Lower lobe of right lung (tissue), 2 donors: ENCODE measurements around the gene LAMB3. TPM values are rescaled to one million over a fixed set of nuclear protein-coding genes. Genes with fewer than 3 reads are reported as not detected.

Experiments
- ATAC-seq, 2 donors: fragments of 200-7000 bp; cut with Tn5 transposase; one replicate each; pipeline ENCODE4 v1.9.1; 2020 to 2022; ENCODE audit warnings: mild to moderate bottlenecking in 2 of 2, moderate library complexity in 2 of 2
- DNase-seq: peaks from one replicate; pipeline ENCODE4 v3.0.0-alpha.2; 2020
- H3K27ac ChIP-seq: fragments of 200-600 bp; one replicate; pipeline ENCODE4 v1.8.0; 2022
- H3K27me3 ChIP-seq: fragments of 200-600 bp; one replicate; pipeline ENCODE4 v1.8.0; 2022; ENCODE audit warnings: low read depth
- H3K36me3 ChIP-seq: fragments of 200-600 bp; one replicate; pipeline ENCODE4 v1.8.0; 2022; ENCODE audit warnings: mild to moderate bottlenecking
- H3K4me1 ChIP-seq: fragments of 200-600 bp; one replicate; pipeline ENCODE4 v1.8.0; 2022
- H3K4me3 ChIP-seq: fragments of 200-600 bp; one replicate; pipeline ENCODE4 v1.8.0; 2022; ENCODE audit warnings: mild to moderate bottlenecking
- H3K9me3 ChIP-seq: fragments of 200-600 bp; one replicate; pipeline ENCODE4 v1.8.0; 2022
- intact Hi-C: fragments of 100-400 bp; cut with DNase I; formaldehyde crosslinking; loops from one replicate; pipeline ENCODE4 v1.11.0; 2022
- total RNA-seq: library from RNA; stranded (reverse); fragmentation: NEBNext Ultra II Directional; extraction: Animal tissue kit (Norgen Biotek cat#: 25700); gene quantifications from one replicate; pipeline ENCODE4 v1.2.1, GENCODE V29; 2021
- TF ChIP-seq, protein P1 (sequence below): fragments of 200-600 bp; IDR thresholded peaks from one replicate; pipeline ENCODE4 v1.8.0; 2022; ENCODE audit warnings: antibody characterized with exemption, mild to moderate bottlenecking
- donor health status: DM: no; HTN: yes; CAD: no; lungs with severe emphysema.

Gene LAMB3
- total RNA-seq, 1 donor from 2014 or later: 47.2 TPM

DNA sequence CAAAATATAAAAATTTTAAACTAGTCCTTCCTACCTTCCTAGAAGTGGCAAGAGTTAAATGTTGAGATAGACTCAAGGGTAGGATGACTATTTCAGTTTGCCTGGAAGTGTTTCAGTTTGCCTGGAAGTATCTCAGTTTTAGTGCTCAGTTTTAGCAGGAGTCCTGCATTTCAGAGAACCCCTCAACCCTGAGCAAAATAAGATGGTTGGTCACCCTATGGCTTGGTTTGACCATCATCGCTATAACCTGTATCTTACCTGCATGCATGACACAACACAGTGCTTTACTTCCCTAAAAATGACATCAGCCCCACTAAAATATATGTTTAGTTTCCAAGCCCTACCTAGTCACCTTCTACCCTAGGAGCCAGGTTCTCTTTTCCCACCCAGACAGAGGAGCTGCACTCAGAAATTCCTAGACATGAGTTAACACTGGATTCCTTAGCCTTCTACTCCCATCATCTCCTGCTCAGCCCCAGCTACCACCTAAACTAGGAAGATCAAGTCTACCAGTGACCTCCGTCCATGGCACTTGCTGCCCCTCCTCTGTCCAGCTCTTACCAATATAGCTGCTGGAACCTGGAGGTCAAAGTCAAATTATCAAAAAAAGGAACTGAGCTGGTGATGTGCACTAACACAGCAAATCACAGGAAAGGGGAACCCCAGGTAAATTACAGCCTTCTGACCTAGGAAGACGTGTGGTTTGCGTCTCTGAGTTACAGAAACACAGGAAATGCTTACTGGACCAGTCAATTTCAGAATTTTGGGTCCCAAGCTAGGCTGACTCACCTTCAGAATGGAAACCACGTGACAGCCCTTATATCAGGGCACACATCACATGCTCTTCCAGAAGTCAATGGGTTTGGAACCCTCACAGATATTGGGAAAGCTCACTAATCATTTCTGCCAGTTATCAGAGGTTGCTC lies 20.7 kb upstream of the LAMB3 start:
- Histone ChIP-seq H3K27me3 (no peaks in the 10 kb centered on the region), H3K4me3 (no peak overlapping the region), H3K9me3 (no peaks in the 10 kb centered on the region), H3K36me3 (no peaks in the 10 kb centered on the region), H3K27ac (no peak overlapping the region), H3K4me1 (peaks cover 36% of the 10 kb centered on the region)
- TF ChIP-seq, protein P1, sequence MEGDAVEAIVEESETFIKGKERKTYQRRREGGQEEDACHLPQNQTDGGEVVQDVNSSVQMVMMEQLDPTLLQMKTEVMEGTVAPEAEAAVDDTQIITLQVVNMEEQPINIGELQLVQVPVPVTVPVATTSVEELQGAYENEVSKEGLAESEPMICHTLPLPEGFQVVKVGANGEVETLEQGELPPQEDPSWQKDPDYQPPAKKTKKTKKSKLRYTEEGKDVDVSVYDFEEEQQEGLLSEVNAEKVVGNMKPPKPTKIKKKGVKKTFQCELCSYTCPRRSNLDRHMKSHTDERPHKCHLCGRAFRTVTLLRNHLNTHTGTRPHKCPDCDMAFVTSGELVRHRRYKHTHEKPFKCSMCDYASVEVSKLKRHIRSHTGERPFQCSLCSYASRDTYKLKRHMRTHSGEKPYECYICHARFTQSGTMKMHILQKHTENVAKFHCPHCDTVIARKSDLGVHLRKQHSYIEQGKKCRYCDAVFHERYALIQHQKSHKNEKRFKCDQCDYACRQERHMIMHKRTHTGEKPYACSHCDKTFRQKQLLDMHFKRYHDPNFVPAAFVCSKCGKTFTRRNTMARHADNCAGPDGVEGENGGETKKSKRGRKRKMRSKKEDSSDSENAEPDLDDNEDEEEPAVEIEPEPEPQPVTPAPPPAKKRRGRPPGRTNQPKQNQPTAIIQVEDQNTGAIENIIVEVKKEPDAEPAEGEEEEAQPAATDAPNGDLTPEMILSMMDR: no peak
- ATAC-seq (peak in 1 of 2 donors; percentile 20), DNase-seq (no peak)
- intact Hi-C loops: no loop called here

DNA sequence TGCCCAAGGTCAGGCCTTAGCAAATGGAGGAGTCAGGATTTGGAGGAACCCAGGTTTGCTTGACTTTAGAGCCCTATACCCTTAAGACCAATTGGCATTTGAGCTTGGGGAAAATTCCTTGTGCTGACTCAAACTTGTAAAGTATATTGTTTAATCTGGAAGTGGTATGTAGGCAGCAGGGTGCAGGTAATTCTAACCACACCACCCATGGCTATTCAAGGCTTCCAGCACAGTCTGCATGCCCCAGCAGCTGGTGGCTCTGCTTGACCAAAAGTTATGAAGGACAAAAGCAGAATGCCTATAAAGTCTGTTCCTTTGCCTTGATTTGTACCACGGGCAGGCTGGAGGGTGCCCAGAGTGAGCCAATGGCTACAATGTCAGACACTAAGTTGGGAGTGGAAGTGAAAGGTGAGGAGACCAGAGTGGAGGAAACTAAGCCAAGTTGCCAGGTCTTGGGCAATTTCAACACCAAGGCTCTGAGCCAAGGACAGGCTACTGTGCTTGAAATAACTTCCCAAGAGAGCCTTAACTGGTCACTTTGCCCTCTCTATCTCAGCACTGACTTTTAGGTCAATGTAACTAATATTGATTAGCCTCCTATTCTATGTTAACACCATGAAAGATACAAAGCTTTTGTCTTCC lies 18.3 kb upstream of the LAMB3 start:
- no peak overlapping the region for H3K4me3 ChIP-seq
- no peak overlapping the region for H3K27ac ChIP-seq
- intact Hi-C loops: no loop called here
- TF ChIP-seq, protein P1: no peak
- H3K9me3 ChIP-seq: no peaks in the 10 kb centered on the region
- no peak for ATAC-seq
- H3K4me1 ChIP-seq: peaks cover 28% of the 10 kb centered on the region
- H3K27me3 ChIP-seq: no peaks in the 10 kb centered on the region
- no peaks in the 10 kb centered on the region for H3K36me3 ChIP-seq
- no peak for DNase-seq

DNA sequence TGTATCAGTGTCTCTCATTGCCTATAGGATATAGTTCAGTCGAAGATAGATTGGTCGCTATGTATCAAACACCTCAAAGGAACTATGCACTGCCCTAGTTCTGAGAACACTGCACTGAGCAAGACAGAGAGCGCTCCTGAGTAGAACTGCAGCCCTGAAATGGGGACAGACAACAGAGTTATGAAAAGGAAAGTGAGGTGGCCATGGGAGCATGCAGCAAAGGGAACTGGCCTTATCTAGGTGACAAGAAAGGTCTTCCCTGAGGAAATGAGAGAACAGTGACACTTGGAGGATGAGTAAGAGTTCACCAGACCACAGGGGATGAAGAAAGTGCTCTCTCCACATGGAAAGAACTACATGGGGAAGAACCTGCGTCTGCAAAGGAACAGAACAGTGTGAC lies 15.5 kb upstream of the LAMB3 start:
- Histone ChIP-seq H3K4me3 (no peak overlapping the region), H3K27ac (no peak overlapping the region), H3K27me3 (no peaks in the 10 kb centered on the region), H3K36me3 (no peaks in the 10 kb centered on the region), H3K9me3 (no peaks in the 10 kb centered on the region), H3K4me1 (peaks cover under 1% of the 10 kb centered on the region)
- TF ChIP-seq, protein P1: no peak
- intact Hi-C loops: no loop called here
- DNase-seq (no peak), ATAC-seq (peak in 1 of 2 donors; percentile 32)

DNA sequence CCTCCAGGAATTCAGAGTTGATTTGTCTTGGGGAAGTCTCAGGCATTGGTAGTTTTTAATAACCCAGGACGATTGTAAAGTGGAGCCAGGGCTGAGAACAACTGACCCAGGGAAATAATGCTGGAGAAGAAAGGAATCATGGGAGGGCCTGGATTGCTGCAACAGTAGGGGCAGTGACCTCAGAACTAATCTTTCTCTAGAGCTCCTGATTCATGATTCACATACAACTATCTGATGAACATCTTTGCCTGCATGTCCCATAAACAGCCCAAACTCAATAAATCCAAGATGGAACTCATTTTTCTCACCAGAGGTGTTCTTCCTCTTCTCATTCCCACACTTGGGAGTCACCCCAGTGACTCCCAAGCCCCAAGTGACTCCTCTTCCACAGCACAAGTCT lies 14.9 kb upstream of the LAMB3 start:
- no peak overlapping the region for H3K27ac ChIP-seq
- H3K4me3 ChIP-seq: no peak overlapping the region
- H3K9me3 ChIP-seq: no peaks in the 10 kb centered on the region
- no peaks in the 10 kb centered on the region for H3K27me3 ChIP-seq
- intact Hi-C loops: no loop called here
- TF ChIP-seq, protein P1: no peak
- ATAC-seq: no peak
- DNase-seq: no peak
- H3K4me1 ChIP-seq: no peaks in the 10 kb centered on the region
- H3K36me3 ChIP-seq: no peaks in the 10 kb centered on the region

DNA sequence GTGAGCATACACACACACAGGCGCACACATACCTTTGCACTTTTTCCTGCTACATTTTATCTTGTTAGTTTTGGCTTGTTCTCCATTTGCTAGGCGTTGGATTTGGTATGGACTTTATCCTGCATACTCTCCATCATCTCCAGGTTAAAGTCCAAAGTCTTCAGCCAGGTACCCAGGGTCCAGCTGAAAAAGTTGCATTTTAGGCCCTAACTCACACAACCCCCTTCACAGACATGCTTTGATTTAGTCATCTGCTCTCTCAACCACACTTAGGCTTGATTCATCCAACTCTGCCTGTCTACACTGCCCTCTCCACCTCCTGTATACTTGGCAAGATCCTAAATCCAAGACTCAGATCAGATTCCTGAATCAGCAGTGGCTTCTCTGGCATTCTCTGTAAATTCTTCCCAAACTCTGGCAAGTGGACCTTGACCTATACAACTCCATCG lies 10.7 kb upstream of the LAMB3 start:
- intact Hi-C loops: no loop called here
- TF ChIP-seq, protein P1: no peak
- Histone ChIP-seq H3K27me3 (peaks cover 8% of the 10 kb centered on the region), H3K9me3 (no peaks in the 10 kb centered on the region), H3K4me3 (no peak overlapping the region), H3K36me3 (no peaks in the 10 kb centered on the region), H3K4me1 (peaks cover 11% of the 10 kb centered on the region), H3K27ac (no peak overlapping the region)
- no peak for DNase-seq
- ATAC-seq: no peak
